K562 (cell line): ENCODE results near the gene SP100. TPM values are rescaled to one million over a fixed set of nuclear protein-coding genes. Genes with fewer than 3 reads are reported as not detected.

Source experiments
- ATAC-seq: fragments of 200-7000 bp; cut with Tn5 transposase; 3 replicates; pipeline ENCODE4 v1.9.1; 2020; ENCODE audit warnings: moderate library complexity
- BruUV-seq: library from RNA; stranded (reverse); fragments of 400-500 nt; replicated peaks from 2 replicates; lab custom pipeline; 2021; lab: Mats Ljungman, UMichigan
- CTCF ChIA-PET: fragments of 300-600 bp; formaldehyde crosslinking; extraction: SDS; loops from one replicate; lab custom pipeline; 2021; ENCODE audit warnings: low intra/inter-chr PET ratio; lab: Yijun Ruan, JAX
- POLR2A ChIA-PET: fragments of 300-600, 350-650 bp; sonication (Branson Sonifier 250); formaldehyde crosslinking; extraction: SDS; loops from one replicate; lab custom pipeline; 2021; ENCODE audit warnings: antibody characterized with exemption, inconsistent platforms; lab: Yijun Ruan, JAX
- DNase-seq, 4 experiments: peaks; one replicate each; pipeline versions ENCODE4 v3.0.0 to v3.0.0-alpha.2; 2011 to 2018; ENCODE audit warnings: low spot score in 3 of 4, mixed read lengths in 3 of 4; ENCODE audit errors: extremely low read depth in 1 of 4
- FAIRE-seq: peaks from 2 replicates; lab custom pipeline; 2011; peaks lifted over from hg19 to GRCh38; lab: Jason Lieb, UNC
- H2AFZ ChIP-seq: 2 replicates; pipeline ENCODE4 v1.6.0; 2011; ENCODE audit warnings: low read depth, low read length, control low read depth, inconsistent platforms
- H3K27ac ChIP-seq: fragments of 200-600 bp; 3 replicates; pipeline ENCODE4 v1.8.0; 2011; ENCODE audit warnings: low read depth, mild to moderate bottlenecking, control low read depth, inconsistent platforms, low read length, moderate library complexity, mixed read lengths; ENCODE audit errors: extremely low read depth
- H3K27me3 ChIP-seq, 2 experiments: fragments of 300-600 bp in 1 of 2; 2 replicates in 1 of 2; 3 replicates in 1 of 2; pipeline versions ENCODE4 v1.6.0 to v1.8.0; 2011; ENCODE audit warnings: inconsistent platforms in 2 of 2, low read length in 2 of 2, mild to moderate bottlenecking in 1 of 2, mixed read lengths in 1 of 2, moderate library complexity in 1 of 2; ENCODE audit not compliant: control insufficient read depth in 2 of 2, insufficient read depth in 2 of 2
- H3K36me3 ChIP-seq: fragments of 300-600 bp; 3 replicates; pipeline ENCODE4 v1.8.0; 2011; ENCODE audit warnings: mild to moderate bottlenecking, low read length, inconsistent platforms; ENCODE audit not compliant: control insufficient read depth, insufficient read depth
- H3K4me1 ChIP-seq, 2 experiments: fragments of 200-600 bp in 1 of 2; replicated peaks in 1 of 2; 2 replicates in 1 of 2; 3 replicates in 1 of 2; pipeline versions ENCODE4 v1.5.1 to v1.8.0; 2011; ENCODE audit warnings: inconsistent platforms in 2 of 2, low read length in 2 of 2, mild to moderate bottlenecking in 1 of 2, mixed read lengths in 1 of 2, moderate library complexity in 1 of 2; ENCODE audit not compliant: control insufficient read depth in 2 of 2, insufficient read depth in 2 of 2
- H3K4me2 ChIP-seq: 2 replicates; pipeline ENCODE4 v1.6.1; 2011; ENCODE audit warnings: low read length, control low read depth, inconsistent platforms, mixed read lengths; ENCODE audit not compliant: insufficient read depth
- H3K4me3 ChIP-seq: fragments of 200-600 bp; sonication (generic), shearing (Covaris generic); 2 replicates; pipeline ENCODE4 v1.5.1; 2016; ENCODE audit warnings: control low read depth, inconsistent platforms
- H3K79me2 ChIP-seq: fragments of 200-600 bp; 3 replicates; pipeline ENCODE4 v1.8.0; 2011; ENCODE audit warnings: low read length, inconsistent platforms; ENCODE audit not compliant: control insufficient read depth, insufficient read depth
- H3K9ac ChIP-seq, 2 experiments: 2 replicates each; pipeline versions ENCODE4 v1.6.0 to v1.6.1; 2011; ENCODE audit warnings: low read depth in 2 of 2, low read length in 2 of 2, control low read depth in 1 of 2, inconsistent platforms in 1 of 2, mild to moderate bottlenecking in 1 of 2, mixed read lengths in 1 of 2; ENCODE audit not compliant: insufficient read depth in 1 of 2
- H3K9me1 ChIP-seq: one replicate; pipeline ENCODE4 v1.6.0; 2011; ENCODE audit warnings: inconsistent platforms, mild to moderate bottlenecking, low read length, moderate library complexity; ENCODE audit not compliant: control insufficient read depth, insufficient read depth
- H3K9me3 ChIP-seq: replicated peaks from 2 replicates; pipeline ENCODE4 v1.5.1; 2011; ENCODE audit warnings: low read depth, low read length, inconsistent platforms; ENCODE audit not compliant: control insufficient read depth, insufficient read depth
- H4K20me1 ChIP-seq: replicated peaks from 2 replicates; pipeline ENCODE4 v1.6.1; 2011; ENCODE audit warnings: low read length, inconsistent platforms, mixed read lengths; ENCODE audit not compliant: control insufficient read depth, insufficient read depth
- BACH1 ChIP-seq: fragments of 200-800 bp; sonication (Bioruptor generic); IDR thresholded peaks from 2 replicates; pipeline ENCODE4 v1.6.1; 2016; ENCODE audit warnings: missing genetic modification characterization, missing compliant biosample characterization
- HNRNPK ChIP-seq: fragments of 200-400 bp; formaldehyde crosslinking; IDR thresholded peaks from one replicate; pipeline ENCODE4 v1.6.1; 2018; ENCODE audit warnings: mild to moderate bottlenecking, low read depth, low read length; ENCODE audit not compliant: poor library complexity, severe bottlenecking
- MEF2A ChIP-seq: IDR thresholded peaks from 2 replicates; pipeline ENCODE4 v1.6.1; 2011; ENCODE audit warnings: low read depth, mild to moderate bottlenecking, low read length, moderate library complexity; ENCODE audit not compliant: control insufficient read depth
- TEAD2 ChIP-seq: fragments of 450-650 bp; IDR thresholded peaks from 2 replicates; pipeline ENCODE4 v1.6.1; 2016; ENCODE audit warnings: missing genetic modification characterization, control low read depth, missing compliant biosample characterization
- WGBS: fragments of 100-300 bp; shearing (Covaris generic); methylation state at CpG from one replicate; pipeline ENCODE4 v1.1.6; 2016; ENCODE audit warnings: low coverage, mixed read lengths; ENCODE audit not compliant: insufficient coverage; ENCODE audit errors: missing lambda C conversion rate; 5-methylcytosine and 5-hydroxymethylcytosine counted together
- in situ Hi-C: fragments of 300-500 bp; cut with MboI; formaldehyde crosslinking; loops from 4 replicates; pipeline ENCODE4 v1.15.0; 2018; ENCODE audit warnings: inconsistent platforms, mixed read lengths
- intact Hi-C: fragments of 100-400 bp; cut with micrococcal nuclease; formaldehyde crosslinking; loops from 2 replicates; pipeline ENCODE4 v1.14.2; 2022
- polyA plus RNA-seq, 8 experiments: library from polyadenylated mRNA; depleted of rRNA in 4 of 8; stranded (reverse) in 5 of 8; unstranded in 3 of 8; fragments of >200 nt; fragmentation: Nextera tagmentation in 2 of 8; fragmentation: Illumina TruSeq in 1 of 8; extraction: Ambion mirVana in 2 of 8; extraction: Trizol in 1 of 8; gene quantifications; 2 replicates each; pipeline versions ENCODE4 v1.2.1 to v1.2.3, GENCODE V29; 2011 to 2014; ENCODE audit warnings: inconsistent platforms in 1 of 8, missing spikeins in 1 of 8
- total RNA-seq, 7 experiments: library from RNA; depleted of rRNA in 6 of 7; stranded (reverse); fragments of >200 nt in 6 of 7; fragmentation: Illumina TruSeq in 2 of 7; extraction: Trizol in 2 of 7; gene quantifications; 2 replicates each; pipeline versions ENCODE4 v1.2.1 to v1.2.3, GENCODE V29; 2011 to 2021; ENCODE audit warnings: low replicate concordance in 1 of 7
- TF ChIP-seq, protein P1 (sequence below): fragments of 450-650 bp; IDR thresholded peaks from 2 replicates; pipeline ENCODE4 v1.6.1; 2016; ENCODE audit warnings: low read depth

The SP100 gene
- total and polyA plus RNA-seq, 9 of the 15 experiments (the other 6 are each of a cell fraction or from before 2014, with no cell fraction given), result 19.2 to 39.2 (median 34.6) TPM

DNA sequence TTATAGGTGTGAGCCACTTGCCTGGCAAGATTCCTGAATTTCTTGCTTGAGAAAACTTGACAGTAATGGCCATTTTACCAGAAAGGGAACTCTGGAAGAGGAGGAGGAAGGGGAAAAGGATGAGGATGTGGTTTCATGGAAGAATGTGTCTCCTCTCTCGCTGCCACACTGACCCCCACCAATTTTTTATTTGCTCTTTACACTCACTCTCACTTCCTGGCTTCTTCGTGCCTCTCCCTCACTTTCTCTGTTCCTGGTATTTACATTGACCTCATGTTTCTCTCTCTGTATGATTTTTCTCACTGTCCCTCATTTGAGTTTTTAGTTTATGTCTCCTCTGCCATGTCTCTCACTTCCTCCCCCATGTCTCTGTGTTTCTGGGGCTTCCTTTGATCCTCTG is 162.1 kb downstream of the SP100 start:
- H3K9me3 ChIP-seq, result no peaks in the 10 kb centered on the region
- ChIA-PET POLR2A (no interaction called here), CTCF (no interaction called here)
- TF ChIP-seq HNRNPK (no peak), BACH1 (tag) (no peak), TEAD2 (tag) (no peak), MEF2A (no peak)
- TF ChIP-seq, protein P1, sequence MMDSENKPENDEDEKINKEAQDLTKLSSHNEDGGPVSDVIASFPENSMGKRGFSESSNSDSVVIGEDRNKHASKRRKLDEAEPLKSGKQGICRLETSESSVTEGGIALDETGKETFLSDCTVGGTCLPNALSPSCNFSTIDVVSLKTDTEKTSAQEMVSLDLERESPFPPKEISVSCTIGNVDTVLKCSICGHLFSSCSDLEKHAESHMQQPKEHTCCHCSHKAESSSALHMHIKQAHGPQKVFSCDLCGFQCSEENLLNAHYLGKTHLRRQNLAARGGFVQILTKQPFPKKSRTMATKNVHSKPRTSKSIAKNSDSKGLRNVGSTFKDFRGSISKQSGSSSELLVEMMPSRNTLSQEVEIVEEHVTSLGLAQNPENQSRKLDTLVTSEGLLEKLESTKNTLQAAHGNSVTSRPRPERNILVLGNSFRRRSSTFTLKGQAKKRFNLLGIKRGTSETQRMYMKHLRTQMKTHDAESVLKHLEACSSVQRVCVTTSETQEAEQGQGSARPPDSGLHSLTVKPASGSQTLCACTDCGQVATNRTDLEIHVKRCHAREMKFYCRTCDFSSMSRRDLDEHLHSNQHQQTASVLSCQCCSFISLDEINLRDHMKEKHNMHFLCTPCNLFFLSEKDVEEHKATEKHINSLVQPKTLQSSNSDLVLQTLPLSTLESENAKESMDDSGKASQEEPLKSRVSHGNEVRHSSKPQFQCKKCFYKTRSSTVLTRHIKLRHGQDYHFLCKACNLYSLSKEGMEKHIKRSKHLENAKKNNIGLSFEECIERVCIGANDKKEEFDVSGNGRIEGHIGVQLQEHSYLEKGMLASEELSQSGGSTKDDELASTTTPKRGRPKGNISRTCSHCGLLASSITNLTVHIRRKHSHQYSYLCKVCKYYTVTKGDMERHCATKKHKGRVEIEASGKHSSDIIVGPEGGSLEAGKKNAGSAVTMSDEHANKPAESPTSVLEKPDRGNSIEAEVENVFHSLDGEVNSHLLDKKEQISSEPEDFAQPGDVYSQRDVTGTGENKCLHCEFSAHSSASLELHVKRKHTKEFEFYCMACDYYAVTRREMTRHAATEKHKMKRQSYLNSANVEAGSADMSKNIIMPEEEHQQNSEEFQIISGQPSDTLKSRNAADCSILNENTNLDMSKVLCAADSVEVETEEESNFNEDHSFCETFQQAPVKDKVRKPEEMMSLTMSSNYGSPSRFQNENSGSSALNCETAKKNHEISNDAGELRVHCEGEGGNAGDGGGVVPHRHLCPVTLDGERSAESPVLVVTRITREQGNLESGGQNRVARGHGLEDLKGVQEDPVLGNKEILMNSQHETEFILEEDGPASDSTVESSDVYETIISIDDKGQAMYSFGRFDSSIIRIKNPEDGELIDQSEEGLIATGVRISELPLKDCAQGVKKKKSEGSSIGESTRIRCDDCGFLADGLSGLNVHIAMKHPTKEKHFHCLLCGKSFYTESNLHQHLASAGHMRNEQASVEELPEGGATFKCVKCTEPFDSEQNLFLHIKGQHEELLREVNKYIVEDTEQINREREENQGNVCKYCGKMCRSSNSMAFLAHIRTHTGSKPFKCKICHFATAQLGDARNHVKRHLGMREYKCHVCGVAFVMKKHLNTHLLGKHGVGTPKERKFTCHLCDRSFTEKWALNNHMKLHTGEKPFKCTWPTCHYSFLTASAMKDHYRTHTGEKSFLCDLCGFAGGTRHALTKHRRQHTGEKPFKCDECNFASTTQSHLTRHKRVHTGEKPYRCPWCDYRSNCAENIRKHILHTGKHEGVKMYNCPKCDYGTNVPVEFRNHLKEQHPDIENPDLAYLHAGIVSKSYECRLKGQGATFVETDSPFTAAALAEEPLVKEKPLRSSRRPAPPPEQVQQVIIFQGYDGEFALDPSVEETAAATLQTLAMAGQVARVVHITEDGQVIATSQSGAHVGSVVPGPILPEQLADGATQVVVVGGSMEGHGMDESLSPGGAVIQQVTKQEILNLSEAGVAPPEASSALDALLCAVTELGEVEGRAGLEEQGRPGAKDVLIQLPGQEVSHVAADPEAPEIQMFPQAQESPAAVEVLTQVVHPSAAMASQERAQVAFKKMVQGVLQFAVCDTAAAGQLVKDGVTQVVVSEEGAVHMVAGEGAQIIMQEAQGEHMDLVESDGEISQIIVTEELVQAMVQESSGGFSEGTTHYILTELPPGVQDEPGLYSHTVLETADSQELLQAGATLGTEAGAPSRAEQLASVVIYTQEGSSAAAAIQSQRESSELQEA, result no peak
- H3K4me1 ChIP-seq, result peaks cover 5 to 6% of the 10 kb centered on the region in 2 experiments; a peak in 4 of 5 replicates
- ATAC-seq, result no peak
- no peak for FAIRE-seq
- H3K36me3 ChIP-seq, result no peaks in the 10 kb centered on the region
- in situ Hi-C loops, result no loop called here
- no peak overlapping the region; the same call in 1 of the 2 replicates for H2AFZ ChIP-seq
- intact Hi-C loops, result no loop called here
- BruUV-seq, result no TSS peak
- H3K4me2 ChIP-seq, result no peak overlapping the region
- no peak overlapping the region for H3K27ac ChIP-seq
- H3K4me3 ChIP-seq, result no peak overlapping the region
- no CpG with 5 or more reads among the region's 2 CpGs for WGBS
- H3K9ac ChIP-seq, result no peak overlapping the region
- no peaks in the 10 kb centered on the region for H3K79me2 ChIP-seq
- no peak for DNase-seq
- no peaks in the 10 kb centered on the region for H3K9me1 ChIP-seq
- H3K27me3 ChIP-seq, result peaks cover 0 to 21% of the 10 kb centered on the region in 2 experiments; a peak in 2 of 5 replicates
- H4K20me1 ChIP-seq, result no peaks in the 10 kb centered on the region; the same call in 1 of the 2 replicates
